Fibroblast of mammary gland (primary cell): ENCODE data around the gene PUS1.

ENCODE experiments used
- DNase-seq: peaks from one replicate; pipeline ENCODE4 v3.0.0-alpha.2; 2010; ENCODE audit warnings: low read depth
- H3K4me3 ChIP-seq: 2 replicates; pipeline ENCODE4 v1.5.1; 2011; ENCODE audit warnings: low read depth, mild to moderate bottlenecking, low read length, moderate library complexity; ENCODE audit not compliant: control insufficient read depth
- CTCF ChIP-seq: conservative IDR thresholded peaks from 2 replicates; pipeline ENCODE4 v1.5.1; 2011; ENCODE audit warnings: low read depth, low read length, inconsistent platforms; ENCODE audit not compliant: control insufficient read depth, insufficient read depth

PUS1 gene

GRCh38 chr12:131897276-131897675 is 31.8 kb upstream of the PUS1 start:
- DNase-seq, result no peak
- H3K4me3 ChIP-seq, result no peak overlapping the region
- no peak for TF ChIP-seq CTCF

GRCh38 chr12:131897875-131898274 is 31.2 kb upstream of the PUS1 start:
- no peak overlapping the region for H3K4me3 ChIP-seq
- no peak for DNase-seq
- no peak for TF ChIP-seq CTCF

- DNase-seq, result no peak
- no peak for TF ChIP-seq CTCF
- no peak overlapping the region for H3K4me3 ChIP-seq
Measured at GRCh38 chr12:131900397-131900796, 28.7 kb upstream of the PUS1 start.

GRCh38 chr12:131901431-131902331 is 27.4 kb upstream of the PUS1 start:
- TF ChIP-seq CTCF, result no peak
- DNase-seq, result no peak
- no peak overlapping the region for H3K4me3 ChIP-seq

- H3K4me3 ChIP-seq, result no peak overlapping the region
- no peak for TF ChIP-seq CTCF
- DNase-seq, result no peak
Measured at GRCh38 chr12:131902332-131903241, 26.5 kb upstream of the PUS1 start.

- DNase-seq, result no peak
- no peak for TF ChIP-seq CTCF
- no peak overlapping the region for H3K4me3 ChIP-seq
Measured at GRCh38 chr12:131903270-131904255, 25.5 kb upstream of the PUS1 start.
